Measurements from ENCODE around the gene GNB1.

DNA sequence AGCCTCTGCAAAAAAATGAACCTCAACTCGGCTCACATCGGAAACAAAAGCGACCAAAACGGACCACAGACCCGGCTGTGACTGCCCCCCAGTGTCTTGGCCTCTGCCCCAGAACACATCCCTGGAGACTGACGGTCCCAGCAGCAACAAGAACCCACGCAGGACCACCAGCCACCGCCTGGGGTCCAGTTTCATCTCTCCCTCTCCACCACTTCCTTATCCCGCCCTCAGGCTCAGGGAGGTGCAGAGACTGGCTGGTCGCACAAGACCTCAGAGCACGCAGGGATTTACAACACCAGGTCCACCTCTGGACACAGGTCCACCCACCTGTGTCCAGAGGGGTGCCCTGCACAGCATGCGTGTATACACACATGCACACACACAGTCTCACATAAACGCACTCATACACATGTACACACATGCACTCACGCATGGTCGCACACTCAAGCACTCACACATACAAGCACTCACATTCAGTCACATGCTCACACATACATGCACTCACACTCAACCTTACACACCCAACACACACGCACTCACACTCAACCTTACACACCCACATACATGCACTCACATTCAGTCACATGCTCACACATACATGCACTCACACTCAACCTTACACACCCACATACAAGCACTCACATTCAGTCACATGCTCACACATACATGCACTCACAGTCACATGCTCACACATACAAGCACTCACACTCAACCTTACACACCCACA lies 46.8 kb upstream of the GNB1 start:
- TF ChIP-seq PCBP2 (IDR thresholded peaks at IDR 0.05; ENCODE audit: low read depth, low read length, poor library complexity, severe bottlenecking) (no peak), ZNF121 (CRISPR knock-in tag; conservative IDR thresholded peaks at IDR 0.05) (no peak)
